Articular chondrocyte of knee joint (primary cell): Measurements from ENCODE around the gene LRRN3. TPM values are rescaled to one million over a fixed set of nuclear protein-coding genes. Genes with fewer than 3 reads are reported as not detected.

ENCODE experiments used
- total RNA-seq: library from RNA; depleted of rRNA; stranded (reverse); fragments of >200 nt; gene quantifications from 2 replicates; pipeline ENCODE4 v1.2.3, GENCODE V29; 2012

LRRN3 gene
- total RNA-seq: 0.26 and 0.76 TPM in 2 replicates

DNA sequence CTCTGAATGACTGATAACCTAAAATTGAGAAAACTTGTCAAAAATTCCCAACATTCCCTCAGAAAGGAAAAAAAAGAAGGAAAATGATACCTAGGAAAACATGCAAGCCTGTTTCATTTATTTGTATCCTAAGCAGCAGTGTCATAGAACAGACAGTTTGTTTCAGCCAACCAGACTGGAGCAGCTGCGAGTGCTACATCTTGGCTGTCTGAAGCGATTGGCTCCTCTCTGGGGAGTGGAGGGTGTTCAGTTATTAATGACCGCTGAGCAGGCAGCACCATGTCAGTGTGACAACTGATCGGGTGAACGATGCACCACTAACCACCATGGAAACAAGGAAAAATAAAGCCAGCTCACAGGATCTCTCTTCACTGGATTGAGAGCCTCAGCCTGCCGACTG lies at the start of gene LRRN3:
Gene LRRN3 (plus strand): TSS at position 282 of the 400 bp plus-strand sequence. CDS start 31,646 bp downstream, outside the sequence.

